Epidermal melanocyte (primary cell): ENCODE results near the gene SOSTDC1.

Experiments
- DNase-seq: peaks from one replicate; pipeline ENCODE4 v3.0.0; 2011; ENCODE audit warnings: low spot score; ENCODE audit not compliant: insufficient read length

The SOSTDC1 gene

DNA sequence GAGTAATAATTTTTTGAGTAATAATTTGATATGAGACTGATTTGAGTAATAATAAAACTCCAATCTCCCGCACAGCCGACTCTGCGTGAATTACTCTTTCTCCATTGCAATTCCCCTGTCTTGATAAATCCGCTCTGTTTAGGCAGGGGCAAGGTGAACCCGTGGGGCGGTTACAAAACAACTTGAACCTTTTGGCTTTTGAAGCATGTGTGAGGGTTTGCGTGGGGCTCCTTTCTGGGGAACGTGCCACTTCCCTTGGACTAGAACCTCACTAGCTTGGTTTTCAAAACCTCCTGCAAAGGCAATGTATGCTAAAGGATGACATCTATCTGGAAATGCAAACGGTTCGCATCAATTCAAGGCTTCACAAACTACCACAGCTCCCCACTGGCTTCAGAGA lies 45.7 kb downstream of the SOSTDC1 start:
- no peak for DNase-seq

DNA sequence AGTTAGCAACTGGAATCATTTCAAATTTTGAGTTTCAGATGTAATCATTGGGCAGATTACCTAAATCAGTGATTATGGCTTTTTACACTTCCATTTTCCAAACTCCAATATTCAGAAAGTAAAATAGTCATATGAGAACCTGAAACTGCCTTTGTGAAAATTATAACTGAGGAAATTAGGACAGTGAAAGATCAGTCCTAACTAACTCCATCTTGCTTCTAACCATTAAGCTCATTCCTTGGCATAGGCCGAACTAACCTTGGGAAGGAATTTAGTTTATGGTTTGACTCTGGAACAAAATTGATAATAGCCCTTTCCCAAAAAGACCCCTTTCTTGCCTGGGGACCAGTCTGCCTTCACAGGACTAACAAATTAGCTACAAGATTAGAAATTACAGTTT lies 46.4 kb downstream of the SOSTDC1 start:
- no peak for DNase-seq

GRCh38 chr7:16417906-16418305 lies 47.6 kb downstream of the SOSTDC1 start:
- no peak for DNase-seq

DNA sequence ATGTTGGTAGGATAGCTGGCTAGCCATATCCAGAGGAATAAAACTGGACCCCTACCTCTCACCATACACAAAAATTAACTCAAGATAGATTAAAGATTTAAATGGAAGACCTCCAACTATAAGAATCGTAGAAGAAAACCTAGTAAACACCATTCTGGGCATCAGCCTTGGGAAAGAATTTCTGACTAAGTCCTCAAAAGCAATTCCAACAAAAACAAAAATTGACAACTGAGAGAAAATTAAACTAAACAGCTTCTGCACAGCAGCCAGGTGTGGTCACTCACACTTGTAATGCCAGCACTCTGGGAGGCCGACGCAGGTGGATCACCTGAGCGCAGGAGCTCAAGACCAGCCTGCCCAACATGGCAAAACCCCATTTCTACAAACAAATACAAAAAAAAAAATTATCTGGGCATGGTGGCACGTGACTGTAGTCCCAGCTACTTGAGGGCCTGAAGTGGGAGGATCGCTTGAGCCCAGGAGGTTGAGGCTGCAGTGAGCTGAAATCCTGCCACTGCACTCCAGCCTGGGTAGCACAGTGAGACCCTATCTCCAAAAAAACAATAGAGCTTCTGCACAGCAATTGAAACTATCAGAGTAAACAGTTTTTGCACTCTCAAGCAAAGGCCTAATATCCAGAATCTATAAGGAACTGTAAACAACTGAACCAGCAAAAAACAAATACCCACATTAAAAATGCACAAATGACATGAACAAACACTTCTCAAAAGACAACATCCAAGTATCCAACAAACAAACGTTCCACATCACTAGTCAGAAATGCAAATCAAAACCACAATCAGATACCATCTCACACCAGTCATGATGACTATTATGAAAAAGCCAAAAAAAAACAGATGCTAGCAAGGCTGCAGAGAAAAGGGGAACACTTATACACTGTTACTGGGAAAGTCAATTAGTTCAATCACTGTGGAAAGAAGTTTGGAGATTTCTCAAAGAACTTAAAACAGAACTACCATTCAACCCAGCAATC lies 49.0 kb downstream of the SOSTDC1 start:
- DNase-seq: no peak

- DNase-seq: no peak
These were observed 53.0 kb downstream of the SOSTDC1 start for GRCh38 chr7:16412274-16413254.
